KG1 (cell line): Measurements from ENCODE around the gene PKP1.

ENCODE experiments used
- DNase-seq: peaks from one replicate; lab custom pipeline; 2025; lab: John Stamatoyannopoulos, UW

Gene PKP1

DNA sequence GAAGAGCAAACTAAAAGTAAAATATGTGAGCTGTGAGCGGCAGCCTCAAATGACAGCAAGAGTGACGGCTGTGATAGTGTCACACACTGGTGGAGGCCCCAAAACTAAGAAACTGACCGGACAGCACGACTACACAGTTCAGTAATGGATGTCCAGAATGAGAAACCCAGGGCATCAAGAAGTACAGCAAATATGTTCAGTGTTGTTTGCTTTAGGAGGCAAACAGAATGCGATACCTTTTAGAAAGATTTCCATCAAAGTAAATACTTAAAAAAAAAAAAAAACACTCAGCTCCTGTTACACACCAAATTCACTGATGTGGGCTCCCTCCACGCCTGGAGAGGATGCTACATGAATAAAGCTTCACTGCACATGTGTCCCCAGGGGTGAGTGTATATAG lies 1.1 kb upstream of the PKP1 start:
- no peak for DNase-seq

GRCh38 chr1:201283836-201284553 lies 689 bp downstream of the PKP1 start:
- no peak for DNase-seq

DNA sequence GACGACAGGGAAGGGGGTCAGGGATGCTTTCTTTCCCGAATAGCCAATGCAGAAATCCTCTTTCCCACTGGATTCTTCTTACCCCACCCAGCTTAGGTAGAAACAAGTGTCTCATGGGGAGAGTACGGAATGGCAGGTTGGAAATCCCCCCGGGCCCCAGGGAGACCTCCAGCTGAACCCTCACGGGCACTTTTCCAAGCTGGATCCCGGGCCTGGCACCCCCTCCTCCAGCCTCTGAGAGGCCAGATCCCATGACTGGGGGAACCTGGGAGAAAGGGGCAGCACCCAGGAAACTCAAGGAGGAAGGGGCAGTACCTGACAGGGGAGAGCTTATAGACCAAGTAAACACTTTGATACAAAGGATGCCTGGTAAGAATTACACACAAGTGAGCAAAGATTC lies 1.3 kb downstream of the PKP1 start:
- no peak for DNase-seq

DNA sequence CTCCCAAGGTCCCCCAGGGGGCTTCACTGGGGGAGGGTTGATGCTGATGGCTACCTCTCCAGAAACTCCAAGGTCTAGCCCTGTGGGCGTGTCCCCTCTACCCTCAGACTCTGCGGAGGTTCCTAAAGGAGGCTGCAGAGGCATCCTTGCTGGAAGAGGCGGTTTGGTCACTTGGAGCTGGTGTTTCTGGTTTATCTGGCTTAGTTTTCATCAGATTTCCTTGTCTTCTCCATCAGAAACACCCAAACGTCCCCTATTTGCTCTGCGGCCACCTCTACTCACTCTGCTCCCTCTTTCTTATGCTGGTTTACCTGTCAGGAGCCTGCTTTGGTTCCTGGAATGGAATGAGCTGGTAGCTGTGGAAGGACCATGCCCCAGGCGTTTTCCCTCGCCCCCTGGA lies 2.5 kb downstream of the PKP1 start:
- DNase-seq: no peak

DNA sequence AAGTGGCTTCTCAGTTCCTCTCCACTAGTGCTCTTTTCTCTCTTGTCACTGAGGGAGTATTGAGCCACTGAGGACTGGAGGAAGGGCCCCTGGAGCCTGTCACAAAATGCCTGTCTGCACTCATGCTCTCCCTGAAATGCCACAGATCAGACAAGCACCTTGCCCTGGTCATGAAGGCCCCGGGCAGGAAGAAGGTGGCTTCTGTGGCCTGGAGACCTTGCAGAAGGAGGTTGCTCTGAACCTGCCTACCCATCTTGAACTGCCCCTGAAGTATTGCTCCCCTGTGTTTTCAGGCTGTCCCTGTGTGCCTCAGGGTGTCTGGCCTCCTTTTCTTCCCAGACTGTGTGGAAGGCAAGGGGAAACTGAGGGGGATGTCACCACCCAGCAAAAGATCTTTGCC lies 3.1 kb downstream of the PKP1 start:
- DNase-seq: no peak

DNA sequence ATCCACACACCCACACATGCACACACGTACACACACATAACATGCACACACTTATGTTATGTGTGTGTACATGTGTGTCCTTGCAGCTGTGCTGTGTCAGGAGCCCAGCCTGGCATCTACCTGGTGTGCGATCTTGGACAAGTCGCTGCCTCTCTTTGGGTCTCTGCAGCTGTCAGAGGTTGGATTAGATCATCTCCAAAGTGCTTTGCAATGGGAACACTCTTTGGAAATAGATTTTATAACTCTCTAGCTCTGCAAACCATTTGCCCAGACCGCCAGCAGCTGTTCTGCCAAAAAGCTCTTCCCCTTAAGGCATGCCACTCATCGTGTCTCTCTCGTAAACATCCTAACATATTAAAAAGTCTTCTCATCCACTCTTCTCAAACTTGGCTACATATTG lies 4.7 kb downstream of the PKP1 start:
- DNase-seq: no peak

GRCh38 chr1:201288765-201289164 lies 5.5 kb downstream of the PKP1 start:
- DNase-seq: no peak

- no peak for DNase-seq
These were observed 7.2 kb downstream of the PKP1 start for GRCh38 chr1:201290551-201290950.

- no peak for DNase-seq
These were observed 8.6 kb downstream of the PKP1 start for GRCh38 chr1:201291916-201292315.

DNA sequence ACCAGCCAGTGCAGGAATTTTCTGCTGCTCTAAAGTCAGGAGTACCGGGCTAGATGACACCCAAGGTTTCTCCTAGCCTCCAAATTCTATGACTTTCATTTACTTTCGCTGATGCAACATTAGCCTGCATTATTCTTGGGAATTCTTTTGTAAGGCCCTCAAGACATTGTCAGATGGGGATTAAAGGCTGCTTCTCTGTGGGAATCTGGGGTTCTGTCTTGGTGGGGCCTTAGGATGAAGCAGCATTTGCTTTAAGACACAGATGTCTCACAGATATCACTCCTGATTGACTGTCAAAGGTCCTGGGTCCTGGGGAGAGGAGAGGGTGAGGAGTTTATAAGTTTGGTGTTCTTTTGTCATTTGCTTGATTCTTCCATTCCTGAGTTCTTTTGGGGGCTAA lies 11.6 kb downstream of the PKP1 start:
- no peak for DNase-seq

GRCh38 chr1:201295346-201295745 lies 12.0 kb downstream of the PKP1 start:
- no peak for DNase-seq

GRCh38 chr1:201295861-201296260 lies 12.6 kb downstream of the PKP1 start:
- DNase-seq: no peak

- no peak for DNase-seq
These were observed 13.0 kb downstream of the PKP1 start for GRCh38 chr1:201296352-201296751.

DNA sequence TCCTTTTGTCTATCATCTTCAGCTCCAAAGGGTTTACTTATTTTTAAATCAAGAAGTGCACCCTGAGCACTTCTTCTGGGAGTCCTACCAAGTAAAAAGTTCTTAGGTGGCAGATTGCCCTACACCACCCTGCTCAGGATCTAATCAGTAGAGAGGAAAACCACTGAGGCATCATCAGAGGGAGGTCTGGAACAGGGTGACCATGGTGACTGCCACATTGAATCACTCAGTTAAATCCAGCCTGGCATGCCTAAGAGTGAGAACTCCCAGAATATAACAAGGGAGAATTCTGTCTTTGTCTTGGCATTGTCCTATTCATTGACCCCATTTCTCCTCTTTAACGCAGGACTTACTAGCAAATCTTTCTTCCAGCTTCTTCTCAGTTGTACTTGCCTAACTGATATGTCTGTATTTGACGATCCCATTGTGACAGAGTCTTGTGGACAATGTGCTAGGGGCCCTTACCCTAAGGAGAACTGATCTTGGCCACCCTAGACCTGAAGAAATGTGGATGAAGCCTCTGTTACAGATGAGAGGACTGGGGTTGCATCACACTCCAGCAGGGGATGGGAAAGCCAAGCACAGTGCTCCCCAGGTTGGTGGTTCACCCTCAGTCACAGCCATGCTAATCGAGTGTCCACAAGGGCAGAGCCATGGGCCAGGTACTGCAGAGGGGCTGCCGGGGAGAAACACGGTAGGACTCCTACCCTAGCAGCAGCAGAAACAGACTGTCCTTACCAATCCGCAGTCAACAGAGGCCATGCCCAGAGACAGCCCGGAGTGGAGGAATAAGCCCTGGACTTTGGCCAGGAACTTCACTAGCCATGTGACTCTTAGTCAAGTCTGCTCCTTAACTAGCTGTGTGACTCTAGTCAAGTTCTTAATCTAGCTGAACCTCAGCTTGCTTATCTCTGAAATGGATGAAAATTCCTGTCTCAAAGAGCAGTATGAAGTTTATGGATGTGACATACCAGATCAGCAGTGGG lies 15.4 kb downstream of the PKP1 start:
- no peak for DNase-seq

DNA sequence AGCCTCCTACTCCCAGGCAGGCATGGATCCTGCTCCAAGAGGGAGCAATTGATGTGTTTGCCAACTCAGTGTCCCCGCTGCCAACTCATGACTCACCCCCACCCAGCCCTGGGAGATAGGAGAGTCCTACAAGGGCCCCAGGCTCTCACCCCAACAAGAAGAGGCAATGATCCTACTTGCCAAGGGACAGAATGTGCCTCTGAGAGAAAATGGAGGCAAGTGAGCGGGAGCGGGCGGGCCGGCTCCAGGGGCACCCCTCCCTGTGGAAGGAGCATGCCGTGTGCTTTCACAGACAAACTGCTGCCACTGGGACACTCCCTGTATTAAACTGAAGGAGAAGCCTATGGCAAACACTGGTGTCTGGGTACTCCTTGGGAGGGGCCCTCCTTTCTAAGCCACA lies 16.7 kb downstream of the PKP1 start:
- no peak for DNase-seq

GRCh38 chr1:201300641-201301040 lies 17.3 kb downstream of the PKP1 start:
- no peak for DNase-seq

DNA sequence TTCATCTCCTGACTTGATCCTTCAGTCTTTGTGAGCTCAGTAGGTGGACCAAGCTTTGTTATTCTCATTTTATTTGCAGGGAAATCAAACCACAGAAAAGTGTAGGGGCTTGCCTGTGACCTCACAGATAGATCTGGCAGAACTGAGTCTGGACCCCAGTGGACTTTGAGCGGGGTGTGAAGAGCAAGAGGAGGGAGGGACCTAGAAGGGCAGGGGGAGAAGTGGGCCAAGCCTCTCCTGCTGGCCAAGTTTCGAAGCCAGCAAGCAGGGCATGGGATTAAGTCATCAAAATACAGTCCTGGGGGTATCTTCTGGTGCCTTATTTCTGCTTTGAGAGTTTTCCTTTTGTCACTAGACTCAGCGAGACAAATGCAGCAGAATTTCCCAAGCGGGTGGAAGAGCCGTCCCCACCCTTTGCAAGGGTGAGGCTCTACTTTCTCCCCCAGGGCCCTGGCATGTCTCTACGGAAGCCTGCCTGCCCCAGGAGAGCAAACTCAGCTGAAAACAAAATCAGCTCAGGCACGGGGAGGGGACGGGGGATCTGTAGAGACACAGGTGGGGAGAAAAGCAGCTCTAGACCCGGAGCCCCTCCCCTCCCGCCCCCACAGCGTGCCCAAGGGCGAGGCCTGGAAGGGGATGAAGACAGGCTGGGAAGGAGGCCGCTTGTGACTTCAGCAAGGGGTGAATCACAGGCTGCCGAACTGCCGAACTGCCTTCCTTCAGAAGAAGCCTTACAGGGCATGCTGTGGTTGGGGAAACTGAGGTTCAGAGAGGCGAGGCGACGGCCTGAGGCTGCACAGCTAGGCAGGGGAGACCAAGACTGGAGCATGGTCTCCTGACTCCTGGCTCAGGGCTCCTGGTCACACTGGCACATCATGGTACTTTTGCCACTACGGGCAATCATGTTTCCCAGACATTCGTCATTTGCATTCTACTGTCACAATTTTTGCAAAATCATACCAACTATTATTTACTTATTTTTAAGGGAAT lies 19.2 kb downstream of the PKP1 start:
- no peak for DNase-seq

- no peak for DNase-seq
These were observed 20.8 kb downstream of the PKP1 start for GRCh38 chr1:201304126-201304525.

GRCh38 chr1:201305815-201306214 lies 22.5 kb downstream of the PKP1 start:
- no peak for DNase-seq

DNA sequence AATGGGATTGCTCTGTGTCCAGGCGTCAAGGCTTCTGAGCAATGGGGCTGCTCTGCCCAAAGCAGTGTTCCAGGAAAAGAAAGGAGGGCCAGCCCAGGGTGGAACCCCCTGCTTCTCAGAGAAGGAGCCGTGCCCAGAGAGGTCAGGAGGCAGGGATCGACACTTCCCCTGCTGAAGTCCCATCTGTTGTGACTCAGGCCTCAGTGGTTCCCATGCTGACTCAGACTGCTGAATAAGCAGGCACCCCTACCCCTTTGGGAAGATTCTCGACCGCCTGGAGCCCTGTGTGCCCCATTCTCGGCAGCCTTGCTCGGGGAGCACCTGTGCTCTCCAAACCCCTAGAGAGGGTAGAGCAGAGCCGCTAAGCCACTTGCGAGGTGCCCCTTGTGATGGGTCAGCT lies 23.9 kb downstream of the PKP1 start:
- DNase-seq: no peak

GRCh38 chr1:201307760-201308499 lies 24.6 kb downstream of the PKP1 start:
- DNase-seq: no peak
